HG02798 (cell line): ENCODE data around the gene COPA.

Source experiments
- ATAC-seq: cut with Tn5 transposase; IDR thresholded peaks from one replicate; pipeline ENCODE4 v1.9.1; 2021; ENCODE audit warnings: mild to moderate bottlenecking; ENCODE audit not compliant: unreplicated experiment, poor library complexity

Gene COPA

DNA sequence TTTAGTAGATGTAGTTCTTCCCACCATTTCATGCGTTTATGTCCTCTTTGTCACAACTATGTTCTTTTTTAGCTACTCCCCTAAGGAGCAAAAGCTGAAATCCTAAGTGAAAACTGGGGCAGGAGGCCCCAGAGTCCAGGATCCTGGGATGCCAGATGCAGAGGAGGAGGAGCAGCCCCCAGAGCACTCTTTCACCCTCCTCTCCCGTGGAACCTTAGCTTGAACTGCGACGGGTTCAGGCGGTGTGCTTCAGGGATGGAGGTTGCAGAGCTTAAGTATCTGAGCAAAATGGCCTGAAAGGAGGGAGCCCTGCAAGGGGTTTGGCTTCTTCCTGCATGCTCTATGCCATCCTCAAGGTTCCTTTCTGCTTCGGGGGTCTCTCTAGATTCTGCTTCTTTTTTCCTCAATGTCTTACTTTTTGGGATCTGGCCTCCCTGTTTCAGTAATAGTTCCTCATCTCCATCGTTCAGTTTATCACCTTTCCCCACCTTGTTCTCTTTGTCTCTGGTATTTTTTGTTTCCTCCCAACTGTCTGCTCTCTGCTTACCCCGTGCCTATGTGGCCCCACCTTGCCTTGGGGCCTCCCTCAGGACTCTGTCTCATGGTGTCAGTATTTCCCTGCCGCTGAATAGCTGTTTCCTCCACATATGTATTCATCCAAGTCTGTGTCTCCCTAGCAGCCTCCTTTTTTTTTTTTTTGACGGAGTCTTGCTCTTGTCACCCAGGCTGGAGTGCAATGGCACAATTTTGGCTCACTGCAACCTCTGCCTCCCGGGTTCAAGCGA is 21.1 kb upstream of the COPA start:
- no peak for ATAC-seq

GRCh38 chr1:160363010-160363409 is 20.0 kb upstream of the COPA start:
- no peak for ATAC-seq

DNA sequence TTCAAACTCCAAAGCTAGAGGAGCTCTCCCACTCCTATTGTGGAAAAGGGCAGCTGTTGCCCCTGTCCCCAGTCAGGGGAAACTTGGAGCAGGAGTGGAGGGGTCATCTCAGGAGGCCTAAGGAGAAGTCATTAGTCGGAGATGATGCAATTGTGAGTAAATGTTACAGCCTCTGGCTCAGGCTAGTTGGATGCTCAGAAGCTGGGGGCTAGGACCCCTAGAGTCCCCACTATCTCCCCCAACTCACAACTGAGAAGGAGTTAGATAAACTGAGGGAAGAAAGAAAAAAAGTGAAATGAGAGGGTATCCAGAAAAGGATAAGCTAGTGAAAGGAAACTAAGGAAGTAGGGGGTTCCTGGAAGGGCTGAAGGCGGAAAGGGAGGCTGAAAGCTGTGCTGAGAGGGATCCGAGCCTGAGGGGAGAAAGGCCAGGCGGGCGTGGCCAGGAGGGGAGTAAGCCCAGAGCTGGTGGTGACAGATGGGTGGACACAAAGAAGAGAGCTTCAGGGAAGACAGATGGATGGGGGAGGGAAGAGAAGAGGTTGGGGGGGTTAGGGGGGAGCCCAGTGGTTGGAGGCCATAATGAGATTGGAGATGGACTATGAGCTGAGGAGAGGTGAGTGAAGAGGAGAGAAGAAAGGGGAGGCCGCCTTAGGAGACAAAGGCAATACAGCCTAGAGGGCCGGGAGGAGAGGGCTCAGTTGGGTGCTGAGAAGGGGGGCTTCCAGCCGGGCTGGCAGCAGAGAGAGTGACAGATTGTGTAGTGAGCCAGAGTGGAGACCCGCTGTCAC is 19.3 kb upstream of the COPA start:
- ATAC-seq: no peak

- no peak for ATAC-seq
Measured at GRCh38 chr1:160361814-160362167, 18.7 kb upstream of the COPA start.

- no peak for ATAC-seq
Measured at GRCh38 chr1:160361199-160361598, 18.1 kb upstream of the COPA start.

DNA sequence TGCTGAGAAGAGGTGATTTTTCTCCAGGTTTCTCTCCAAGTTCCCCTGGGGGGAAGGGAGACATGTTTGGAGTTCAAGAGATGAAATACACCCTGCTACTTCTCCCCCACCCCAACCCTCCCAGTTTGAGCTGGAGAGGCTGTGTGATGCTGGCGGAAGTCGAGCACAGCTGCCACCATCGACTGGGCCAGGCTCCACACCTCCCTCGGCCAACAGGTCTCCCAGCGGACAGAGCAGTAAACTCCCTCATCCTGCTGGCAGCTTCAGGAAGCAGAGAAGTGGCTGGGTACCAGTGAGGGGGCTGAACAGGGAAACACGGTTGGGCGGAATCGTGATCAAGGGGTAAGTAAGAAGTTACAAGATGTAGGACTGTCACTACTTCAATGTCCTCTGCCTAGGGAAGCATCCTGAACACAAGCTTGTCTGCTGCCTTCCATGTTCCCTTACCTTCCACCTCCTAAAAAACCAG is 17.2 kb upstream of the COPA start:
- no peak for ATAC-seq

DNA sequence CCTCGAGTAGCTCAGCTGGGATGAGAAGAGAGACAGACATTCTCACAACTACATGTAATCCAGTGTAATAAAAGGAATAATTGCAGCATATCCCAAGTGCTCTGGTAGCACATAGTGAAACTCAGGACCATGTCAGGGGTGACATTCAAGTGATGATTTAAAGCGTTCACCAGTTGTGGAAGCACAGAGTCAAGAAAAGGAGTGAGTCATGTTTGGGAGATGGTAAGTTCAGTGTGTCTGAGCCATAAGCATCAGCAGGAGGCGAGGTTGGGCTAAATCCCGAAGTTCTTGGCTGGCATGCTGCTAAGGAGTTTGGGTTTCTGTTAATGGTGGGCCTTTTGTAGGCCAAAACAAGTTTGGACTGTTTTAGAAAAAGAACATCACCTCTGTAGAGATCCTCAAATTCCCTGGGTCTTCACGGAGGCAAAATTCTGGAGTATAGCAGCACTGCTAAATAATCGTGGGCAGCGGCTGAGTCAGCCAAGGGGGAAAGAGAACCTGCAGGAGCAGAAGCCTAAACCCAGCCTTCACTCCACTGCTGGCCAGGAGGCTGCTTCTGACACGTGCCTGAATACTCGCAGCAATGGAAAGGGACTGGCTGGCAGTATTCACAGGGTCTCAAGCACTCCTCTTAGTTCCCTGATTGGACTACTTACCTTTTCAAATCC is 16.6 kb upstream of the COPA start:
- ATAC-seq: no peak

DNA sequence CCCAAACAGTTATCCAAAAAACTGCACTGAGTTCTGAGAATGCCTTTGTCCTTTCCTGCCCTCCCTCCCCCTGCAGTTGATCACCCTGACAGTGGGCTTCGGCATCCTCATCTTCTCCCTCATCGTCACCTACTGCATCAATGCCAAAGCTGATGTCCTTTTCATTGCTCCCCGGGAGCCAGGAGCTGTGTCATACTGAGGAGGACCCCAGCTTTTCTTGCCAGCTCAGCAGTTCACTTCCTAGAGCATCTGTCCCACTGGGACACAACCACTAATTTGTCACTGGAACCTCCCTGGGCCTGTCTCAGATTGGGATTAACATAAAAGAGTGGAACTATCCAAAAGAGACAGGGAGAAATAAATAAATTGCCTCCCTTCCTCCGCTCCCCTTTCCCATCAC is 15.0 kb upstream of the COPA start:
- ATAC-seq: no peak

GRCh38 chr1:160357286-160358002 is 14.4 kb upstream of the COPA start:
- no peak for ATAC-seq

DNA sequence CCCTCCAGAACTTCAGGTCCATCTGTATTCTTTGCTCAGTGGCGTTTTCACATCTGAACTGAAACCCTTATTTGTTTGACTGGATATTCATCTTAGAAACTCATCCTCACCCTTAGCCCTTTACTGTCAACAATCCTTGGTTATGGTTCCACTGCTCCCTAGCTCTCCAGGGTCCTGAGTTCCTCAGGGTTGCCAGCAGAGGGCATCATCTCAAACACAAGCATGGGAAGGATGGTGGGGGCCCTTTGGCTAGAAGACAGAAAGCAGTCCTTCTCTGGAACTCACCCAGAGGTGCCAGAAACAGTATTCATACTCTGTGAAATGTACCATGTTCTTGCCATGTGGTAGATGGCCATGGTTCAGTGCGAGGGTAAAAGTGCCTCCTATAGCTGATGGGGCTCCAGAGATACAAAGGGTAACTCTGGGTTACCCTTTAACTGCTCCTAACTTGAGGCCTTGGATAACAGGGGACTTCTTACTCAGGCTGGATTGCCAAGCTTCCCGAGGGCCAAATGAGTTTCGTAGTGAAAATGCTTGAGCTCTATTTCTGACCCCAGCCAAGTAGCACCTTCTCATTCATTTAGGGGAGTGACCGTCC is 11.4 kb upstream of the COPA start:
- ATAC-seq: no peak

DNA sequence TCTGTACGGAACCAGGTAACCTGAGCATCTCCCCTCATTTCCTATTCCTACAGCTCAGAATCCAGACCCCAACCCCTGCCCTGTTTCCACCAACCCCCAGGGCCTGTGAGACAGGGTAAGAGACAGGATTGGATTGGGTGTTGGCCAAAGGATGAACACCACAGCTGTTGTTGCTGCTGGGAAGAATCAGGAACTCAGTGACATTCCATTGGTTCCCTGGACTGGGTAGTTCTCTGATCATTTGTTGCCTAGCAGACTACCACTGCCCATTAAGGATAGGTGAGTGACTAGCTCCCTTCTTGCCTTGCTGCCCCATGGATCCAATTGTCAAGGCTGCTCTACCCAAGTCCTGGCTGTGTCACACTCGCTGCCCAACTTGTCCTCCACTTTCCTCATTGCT is 10.2 kb upstream of the COPA start:
- no peak for ATAC-seq

- ATAC-seq: no peak
Measured at GRCh38 chr1:160352555-160352954, 9.5 kb upstream of the COPA start.

DNA sequence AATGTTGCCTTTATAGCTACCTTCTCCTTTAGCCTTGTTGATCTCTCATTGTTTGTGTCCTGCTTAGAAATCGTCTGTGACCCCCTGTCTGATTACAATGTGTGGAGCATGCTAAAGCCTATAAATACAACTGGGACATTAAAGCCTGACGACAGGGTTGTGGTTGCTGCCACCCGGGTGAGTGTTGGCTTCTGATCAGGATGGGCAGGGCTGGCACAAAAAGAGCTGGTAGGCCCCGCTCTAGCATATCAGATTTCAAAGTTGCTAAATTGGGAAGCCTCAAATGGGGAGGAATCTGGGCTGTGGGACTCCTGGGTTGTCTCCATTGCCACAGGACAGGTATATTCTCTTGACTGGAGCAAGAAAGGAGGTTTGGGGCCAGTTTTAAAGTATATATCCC is 8.6 kb upstream of the COPA start:
- ATAC-seq: no peak

DNA sequence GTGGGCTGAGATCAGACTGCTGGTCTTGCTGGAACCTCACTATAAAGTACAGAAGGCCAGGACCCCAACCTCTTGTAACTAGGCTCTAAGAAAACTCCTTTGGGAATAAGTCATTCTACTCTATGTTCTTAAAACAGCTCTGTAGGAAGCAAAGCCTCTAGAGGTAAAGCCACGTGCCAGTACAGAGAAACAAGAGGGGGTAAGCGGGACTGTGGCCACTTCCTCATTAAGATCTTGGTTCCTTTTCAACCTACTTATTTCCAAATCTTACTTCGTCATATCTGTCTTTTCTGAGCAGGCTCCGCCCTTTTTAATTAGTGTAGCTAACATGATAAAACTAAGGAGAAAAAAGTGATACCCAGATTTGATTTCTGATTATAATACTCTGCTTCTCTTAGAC is 3.9 kb upstream of the COPA start:
- peak; percentile 31 for ATAC-seq

GRCh38 chr1:160346463-160346862 is 3.4 kb upstream of the COPA start:
- ATAC-seq: no peak

DNA sequence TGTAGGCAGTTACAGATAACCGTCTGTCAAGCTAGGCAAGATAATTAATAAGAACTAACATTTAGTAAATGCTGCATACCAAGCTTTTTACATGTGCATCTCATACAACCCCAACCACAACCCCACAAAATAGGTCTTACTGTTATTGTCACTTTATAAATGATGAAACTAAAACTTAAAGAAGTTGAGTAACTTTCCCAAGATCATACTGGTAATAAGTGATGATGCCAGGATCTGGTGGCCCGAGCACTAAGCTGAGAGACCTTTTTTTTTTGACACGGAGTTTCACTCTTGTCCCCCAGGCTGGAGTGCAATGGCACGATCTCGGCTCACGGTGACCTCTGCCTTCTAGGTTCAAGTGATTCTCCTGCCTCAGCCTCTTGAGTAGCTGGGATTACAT is 1.9 kb upstream of the COPA start:
- ATAC-seq: no peak

GRCh38 chr1:160344241-160344640 is 1.2 kb upstream of the COPA start:
- no peak for ATAC-seq

DNA sequence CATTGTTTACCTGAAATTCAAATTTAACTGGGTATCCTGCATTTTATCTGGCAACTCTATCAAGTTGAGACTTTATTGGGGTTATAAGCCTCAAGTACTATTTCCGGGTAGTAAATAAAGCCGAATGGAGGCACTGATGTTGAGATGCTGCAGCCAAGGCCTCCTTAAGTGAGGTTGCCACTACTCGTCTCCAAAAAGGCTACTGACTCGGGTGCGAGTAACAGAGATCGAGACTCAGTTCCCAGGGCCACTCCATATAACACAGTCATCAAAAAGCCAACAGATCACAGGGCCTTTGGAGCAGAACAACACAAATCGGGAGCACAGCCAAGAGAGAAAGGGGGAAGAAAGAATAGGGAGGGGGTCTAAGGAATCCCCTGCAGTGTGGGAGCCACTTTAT is 524 bp downstream of the COPA start:
- no peak for ATAC-seq

DNA sequence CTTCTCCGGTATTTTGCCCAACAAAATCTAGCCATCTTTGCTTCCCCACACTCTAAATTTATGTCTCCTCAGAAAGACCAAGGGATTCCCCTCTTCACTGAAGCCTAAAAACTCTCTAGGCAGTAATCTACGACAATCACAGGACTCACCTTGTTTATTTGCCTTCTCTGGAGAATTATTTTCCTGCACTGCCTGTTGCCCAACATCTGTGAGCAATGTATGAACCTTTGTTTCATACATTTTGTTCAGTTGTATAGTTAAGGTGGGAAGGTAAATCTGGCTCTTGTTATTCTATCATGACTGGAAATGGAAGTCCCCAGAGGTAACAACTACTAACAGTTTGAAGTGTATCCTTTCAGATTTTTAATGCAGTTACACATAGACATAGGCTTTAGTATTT is 2.2 kb downstream of the COPA start:
- ATAC-seq: no peak

GRCh38 chr1:160340146-160340545 is 2.9 kb downstream of the COPA start:
- no peak for ATAC-seq
